ENCODE results near the gene ATXN7L2. TPM values are rescaled to one million over a fixed set of nuclear protein-coding genes. Genes with fewer than 3 reads are reported as not detected.

The ATXN7L2 gene
- total RNA-seq, 2 experiments from 2014 or later: 11.8 to 13.1 TPM

DNA sequence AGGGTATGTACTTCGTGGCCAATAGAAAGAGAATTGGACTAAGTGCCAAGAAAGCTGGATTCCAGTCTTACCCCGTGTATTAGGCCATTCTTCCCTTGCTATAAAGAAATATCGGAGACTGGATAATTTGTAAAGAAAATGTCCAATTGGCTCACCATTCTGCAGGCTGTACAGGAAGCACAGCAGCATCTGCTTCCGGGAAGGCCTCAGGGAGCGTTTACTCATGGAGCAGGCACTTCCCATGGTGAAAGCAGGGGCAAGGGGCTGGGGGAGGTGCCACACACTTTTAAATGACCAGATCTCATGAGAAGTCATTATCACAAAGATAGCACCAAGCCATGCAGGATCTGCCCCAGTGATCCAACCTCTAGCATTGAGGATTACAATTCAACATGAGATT, 33.6 kb downstream of the ATXN7L2 start:
- intact Hi-C loops (cut with DNase I, micrococcal nuclease): loop anchor here in 1 of 2 experiments (1.0 to 2.0 kb wide), 2 partner anchors 14 to 17 kb away; no protein-coding TSS in a partner anchor
- no peaks in the 10 kb centered on the region for H3K9me3 Mint-ChIP-seq
- Histone ChIP-seq H3K4me1 (ENCODE audit: insufficient read depth, low read length) (no peaks in the 10 kb centered on the region), H3K27ac (ENCODE audit: low read depth in 1 of 2, low read length in 2 of 2) (no peak overlapping the region), H3K36me3 (ENCODE audit: insufficient read depth, low read length) (no peaks in the 10 kb centered on the region), H3K4me3 (ENCODE audit: low read length) (no peak overlapping the region), H3K9me3 (ENCODE audit: control insufficient read depth in 1 of 2, insufficient read depth in 1 of 2, low read length in 2 of 2) (no peaks in the 10 kb centered on the region), H3K27me3 (ENCODE audit: control insufficient read depth in 1 of 2, insufficient read depth in 2 of 2, low read length in 2 of 2) (no peaks in the 10 kb centered on the region)
- H3K4me3 Mint-ChIP-seq: no peak overlapping the region
- no peaks in the 10 kb centered on the region for H3K36me3 Mint-ChIP-seq (ENCODE audit: low read depth)
- POLR2A ChIA-PET: interaction anchor here (0.7 kb wide), 1 partner anchor 17 kb away, joined by 3 read pairs; no protein-coding TSS in a partner anchor
- peaks cover 4% of the 10 kb centered on the region for H3K4me1 Mint-ChIP-seq (ENCODE audit: low read depth)
- TF ChIP-seq, protein P1, sequence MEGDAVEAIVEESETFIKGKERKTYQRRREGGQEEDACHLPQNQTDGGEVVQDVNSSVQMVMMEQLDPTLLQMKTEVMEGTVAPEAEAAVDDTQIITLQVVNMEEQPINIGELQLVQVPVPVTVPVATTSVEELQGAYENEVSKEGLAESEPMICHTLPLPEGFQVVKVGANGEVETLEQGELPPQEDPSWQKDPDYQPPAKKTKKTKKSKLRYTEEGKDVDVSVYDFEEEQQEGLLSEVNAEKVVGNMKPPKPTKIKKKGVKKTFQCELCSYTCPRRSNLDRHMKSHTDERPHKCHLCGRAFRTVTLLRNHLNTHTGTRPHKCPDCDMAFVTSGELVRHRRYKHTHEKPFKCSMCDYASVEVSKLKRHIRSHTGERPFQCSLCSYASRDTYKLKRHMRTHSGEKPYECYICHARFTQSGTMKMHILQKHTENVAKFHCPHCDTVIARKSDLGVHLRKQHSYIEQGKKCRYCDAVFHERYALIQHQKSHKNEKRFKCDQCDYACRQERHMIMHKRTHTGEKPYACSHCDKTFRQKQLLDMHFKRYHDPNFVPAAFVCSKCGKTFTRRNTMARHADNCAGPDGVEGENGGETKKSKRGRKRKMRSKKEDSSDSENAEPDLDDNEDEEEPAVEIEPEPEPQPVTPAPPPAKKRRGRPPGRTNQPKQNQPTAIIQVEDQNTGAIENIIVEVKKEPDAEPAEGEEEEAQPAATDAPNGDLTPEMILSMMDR (IDR thresholded peaks at IDR 0.05): no peak
- no peak overlapping the region for H3K27ac Mint-ChIP-seq
- ATAC-seq (ENCODE audit: poor library complexity) (no peak), DNase-seq (no peak)
- H3K27me3 Mint-ChIP-seq: no peaks in the 10 kb centered on the region
- CTCF ChIA-PET: interaction anchor here (1.1 kb wide), 1 partner anchor 123 kb away, joined by 4 read pairs; no protein-coding TSS in a partner anchor

DNA sequence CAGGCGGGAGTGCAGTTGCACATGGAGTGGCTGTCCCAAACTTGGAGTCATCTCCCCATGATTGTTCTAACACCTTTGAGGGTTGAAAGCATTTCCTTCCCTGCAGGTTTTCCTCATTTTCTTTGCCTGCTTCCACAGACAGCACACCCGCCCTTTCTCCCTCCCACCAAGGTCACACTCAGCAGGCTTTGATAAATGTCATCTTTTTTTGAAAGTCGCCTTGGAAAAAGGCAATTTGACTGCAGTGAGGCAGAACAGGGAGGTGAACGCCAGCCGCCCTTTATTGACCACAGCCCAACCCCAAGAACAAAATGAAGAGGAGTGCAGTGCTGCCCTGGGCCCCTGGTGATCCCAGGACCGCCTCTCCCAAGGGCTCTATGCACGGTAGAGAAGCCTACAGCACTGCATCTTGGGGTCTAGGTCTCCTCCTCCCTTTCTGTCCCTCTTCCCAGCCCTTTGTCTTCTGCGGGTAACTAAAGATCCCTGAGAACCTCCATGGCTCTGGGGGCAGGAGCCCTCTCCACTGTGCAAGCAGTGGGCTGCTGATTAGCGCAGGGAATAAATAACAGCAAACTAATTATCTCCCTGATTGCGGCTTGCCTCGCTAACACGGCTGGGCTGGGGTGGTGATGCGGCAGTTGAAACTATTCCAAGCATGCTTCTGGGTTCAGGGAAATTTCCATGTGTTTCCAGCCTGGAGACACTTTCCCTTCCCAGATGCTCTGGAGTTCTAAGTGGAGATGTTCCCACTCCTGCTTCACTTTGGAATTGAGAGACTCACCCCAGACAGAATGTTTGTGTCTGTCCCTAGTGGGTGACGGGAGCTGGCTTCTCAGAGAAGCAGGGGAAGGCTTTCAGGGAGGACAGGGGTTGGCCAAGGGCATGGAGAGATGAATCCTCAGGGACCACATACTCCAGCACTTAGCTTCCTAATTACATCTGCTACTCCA, 37.6 kb downstream of the ATXN7L2 start:
- Histone ChIP-seq H3K27me3 (ENCODE audit: control insufficient read depth in 1 of 2, insufficient read depth in 2 of 2, low read length in 2 of 2) (no peaks in the 10 kb centered on the region), H3K9me3 (ENCODE audit: control insufficient read depth in 1 of 2, insufficient read depth in 1 of 2, low read length in 2 of 2) (no peaks in the 10 kb centered on the region), H3K27ac (ENCODE audit: low read depth in 1 of 2, low read length in 2 of 2) (no peak overlapping the region), H3K4me3 (ENCODE audit: low read length) (no peak overlapping the region), H3K36me3 (ENCODE audit: insufficient read depth, low read length) (no peaks in the 10 kb centered on the region), H3K4me1 (ENCODE audit: insufficient read depth, low read length) (no peaks in the 10 kb centered on the region)
- no peak overlapping the region for H3K4me3 Mint-ChIP-seq
- H3K4me1 Mint-ChIP-seq (ENCODE audit: low read depth): no peaks in the 10 kb centered on the region
- POLR2A ChIA-PET: interaction anchor here (0.9 to 1.1 kb wide), 2 partner anchors 11 to 19 kb away, joined by 3 to 4 read pairs; no protein-coding TSS in a partner anchor
- TF ChIP-seq, protein P1 (IDR thresholded peaks at IDR 0.05): no peak
- ATAC-seq (ENCODE audit: poor library complexity) (no peak), DNase-seq (no peak)
- CTCF ChIA-PET: interaction anchor here (1.1 to 1.6 kb wide), 2 partner anchors 21 to 119 kb away, joined by 3 to 4 read pairs; no protein-coding TSS in a partner anchor
- no peaks in the 10 kb centered on the region for H3K36me3 Mint-ChIP-seq (ENCODE audit: low read depth)
- intact Hi-C loops (cut with DNase I, micrococcal nuclease): no loop called here
- H3K9me3 Mint-ChIP-seq: no peaks in the 10 kb centered on the region
- no peaks in the 10 kb centered on the region for H3K27me3 Mint-ChIP-seq
- no peak overlapping the region for H3K27ac Mint-ChIP-seq

DNA sequence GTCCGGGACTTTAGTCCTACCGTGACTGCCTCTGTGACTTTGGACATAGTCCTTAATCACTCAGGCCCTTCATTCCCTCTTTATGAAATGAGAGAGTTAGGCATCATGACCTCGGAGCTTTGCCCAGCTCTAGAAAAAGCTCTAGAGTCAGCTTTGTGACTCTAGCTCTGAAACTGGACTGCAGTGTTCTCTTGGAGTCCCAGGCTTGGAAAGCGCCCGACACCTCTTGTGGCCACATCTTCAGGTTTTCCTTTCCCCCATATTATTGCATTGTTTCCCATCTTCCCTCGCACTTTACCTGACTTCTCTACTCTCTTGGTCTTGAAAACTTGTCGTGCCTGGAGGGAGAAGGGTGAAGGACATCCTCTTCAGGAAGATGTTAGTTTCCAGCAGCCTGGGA, 38.3 kb downstream of the ATXN7L2 start:
- ChIA-PET POLR2A (interaction anchor here (0.9 kb wide), 1 partner anchor 20 kb away, joined by 3 read pairs; no protein-coding TSS in a partner anchor), CTCF (interaction anchor here (1.6 to 1.7 kb wide), 2 partner anchors 10 to 22 kb away, joined by 3 to 4 read pairs; no protein-coding TSS in a partner anchor)
- Histone ChIP-seq H3K9me3 (ENCODE audit: control insufficient read depth in 1 of 2, insufficient read depth in 1 of 2, low read length in 2 of 2) (no peaks in the 10 kb centered on the region), H3K27me3 (ENCODE audit: control insufficient read depth in 1 of 2, insufficient read depth in 2 of 2, low read length in 2 of 2) (no peaks in the 10 kb centered on the region), H3K4me1 (ENCODE audit: insufficient read depth, low read length) (no peaks in the 10 kb centered on the region), H3K4me3 (ENCODE audit: low read length) (no peak overlapping the region), H3K27ac (ENCODE audit: low read depth in 1 of 2, low read length in 2 of 2) (no peak overlapping the region), H3K36me3 (ENCODE audit: insufficient read depth, low read length) (no peaks in the 10 kb centered on the region)
- no peaks in the 10 kb centered on the region for H3K4me1 Mint-ChIP-seq (ENCODE audit: low read depth)
- ATAC-seq (ENCODE audit: poor library complexity): no peak
- H3K27ac Mint-ChIP-seq: no peak overlapping the region
- TF ChIP-seq, protein P1 (IDR thresholded peaks at IDR 0.05): no peak
- H3K4me3 Mint-ChIP-seq: no peak overlapping the region
- no peaks in the 10 kb centered on the region for H3K9me3 Mint-ChIP-seq
- intact Hi-C loops (cut with DNase I, micrococcal nuclease): no loop called here
- no peak for DNase-seq
- no peaks in the 10 kb centered on the region for H3K36me3 Mint-ChIP-seq (ENCODE audit: low read depth)
- no peaks in the 10 kb centered on the region for H3K27me3 Mint-ChIP-seq
